SK-N-MC (cell line): Measurements from ENCODE around the gene ATP1A3.
"Not testable (repeated sequence)": the region's sequence is repeated elsewhere in the genome, so short reads cannot be mapped to it uniquely, and the experiment has no call there.

ENCODE experiments used
- DNase-seq: peaks from one replicate; pipeline ENCODE4 v3.0.0-alpha.2; 2011; ENCODE audit warnings: low read depth, low spot score
- H3K27ac ChIP-seq: fragments of 200-600 bp; sonication (generic); 2 replicates; pipeline ENCODE4 v1.5.1; 2016; ENCODE audit warnings: mixed run types
- H3K36me3 ChIP-seq: fragments of 200-600 bp; sonication (generic); 2 replicates; pipeline ENCODE4 v1.6.1; 2017; ENCODE audit warnings: antibody characterized with exemption, low read length, mixed read lengths; ENCODE audit not compliant: insufficient read depth
- H3K4me3 ChIP-seq: fragments of 200-600 bp; sonication (generic); 2 replicates; pipeline ENCODE4 v1.5.1; 2016
- H3K9ac ChIP-seq: fragments of 200-600 bp; sonication (generic); 2 replicates; pipeline ENCODE4 v1.8.0; 2017; ENCODE audit warnings: mixed run types, mixed read lengths; ENCODE audit not compliant: insufficient read length
- H3K9me3 ChIP-seq: fragments of 200-600 bp; sonication (generic); 2 replicates; pipeline ENCODE4 v1.6.1; 2017; ENCODE audit warnings: low read depth, mild to moderate bottlenecking, antibody characterized with exemption, low read length, moderate library complexity, mixed read lengths
- EZH2 ChIP-seq: fragments of 200-600 bp; sonication (generic); IDR thresholded peaks from one replicate; pipeline ENCODE4 v1.6.1; 2017; ENCODE audit warnings: antibody characterized with exemption
- FOXP2 ChIP-seq: optimal IDR thresholded peaks from 2 replicates; pipeline ENCODE3; 2011; ENCODE audit warnings: mild to moderate bottlenecking, moderate library complexity; ENCODE audit not compliant: insufficient read depth; ENCODE audit errors: extremely low read length, control extremely low read depth
- POLR2AphosphoS5 ChIP-seq: IDR thresholded peaks from 2 replicates; pipeline ENCODE4 v1.6.1; 2012; ENCODE audit warnings: mild to moderate bottlenecking, low read depth, low read length, borderline replicate concordance

The ATP1A3 gene

GRCh38 chr19:41999071-41999877 is 5.2 kb upstream of the ATP1A3 start:
- TF ChIP-seq POLR2AphosphoS5 (no peak), FOXP2 (no peak), EZH2 (no peak)
- Histone ChIP-seq H3K27ac (no peak overlapping the region), H3K9ac (no peak overlapping the region), H3K4me3 (no peak overlapping the region), H3K36me3 (no peaks in the 10 kb centered on the region), H3K9me3 (no peaks in the 10 kb centered on the region)
- no peak for DNase-seq

GRCh38 chr19:41998246-41999020 is 4.4 kb upstream of the ATP1A3 start:
- H3K4me3 ChIP-seq: peak overlapping the region; percentile 49
- no peaks in the 10 kb centered on the region for H3K9me3 ChIP-seq
- no peak for DNase-seq
- no peak for TF ChIP-seq EZH2
- no peak for TF ChIP-seq FOXP2
- no peak for TF ChIP-seq POLR2AphosphoS5
- H3K9ac ChIP-seq: no peak overlapping the region
- no peaks in the 10 kb centered on the region for H3K36me3 ChIP-seq
- H3K27ac ChIP-seq: no peak overlapping the region

GRCh38 chr19:41997851-41998229 is 3.8 kb upstream of the ATP1A3 start:
- H3K4me3 ChIP-seq: peak overlapping the region; percentile 49
- DNase-seq: no peak

GRCh38 chr19:41997121-41997850 is 3.3 kb upstream of the ATP1A3 start:
- H3K9ac ChIP-seq: no peak overlapping the region
- no peak for DNase-seq

More at GRCh38 chr19:41997851-41998229, 3.8 kb upstream of the ATP1A3 start:
- Histone ChIP-seq H3K36me3 (no peaks in the 10 kb centered on the region), H3K9ac (no peak overlapping the region), H3K9me3 (no peaks in the 10 kb centered on the region), H3K27ac (no peak overlapping the region)
- TF ChIP-seq POLR2AphosphoS5: no peak
- TF ChIP-seq FOXP2: no peak
- no peak for TF ChIP-seq EZH2

GRCh38 chr19:41995959-41996797 is 2.1 kb upstream of the ATP1A3 start:
- TF ChIP-seq FOXP2 (no peak), EZH2 (no peak), POLR2AphosphoS5 (no peak)
- no peak overlapping the region for H3K27ac ChIP-seq
- no peaks in the 10 kb centered on the region for H3K36me3 ChIP-seq
- no peaks in the 10 kb centered on the region for H3K9me3 ChIP-seq
- DNase-seq: no peak
- H3K9ac ChIP-seq: no peak overlapping the region
- no peak overlapping the region for H3K4me3 ChIP-seq

More at GRCh38 chr19:41997121-41997850, 3.3 kb upstream of the ATP1A3 start:
- Histone ChIP-seq H3K9me3 (no peaks in the 10 kb centered on the region), H3K36me3 (no peaks in the 10 kb centered on the region), H3K27ac (no peak overlapping the region), H3K4me3 (no peak overlapping the region)
- TF ChIP-seq EZH2 (no peak), POLR2AphosphoS5 (no peak), FOXP2 (no peak)

- no peak for TF ChIP-seq FOXP2
- no peak for TF ChIP-seq EZH2
- TF ChIP-seq POLR2AphosphoS5: no peak
- H3K9ac ChIP-seq: no peak overlapping the region
- no peak for DNase-seq
Observed at GRCh38 chr19:41994994-41995958, 1.2 kb upstream of the ATP1A3 start.

GRCh38 chr19:41994521-41994971 is 516 bp upstream of the ATP1A3 start:
- no peaks in the 10 kb centered on the region for H3K36me3 ChIP-seq
- H3K9me3 ChIP-seq: no peaks in the 10 kb centered on the region
- H3K9ac ChIP-seq: no peak overlapping the region
- no peak for DNase-seq
- H3K4me3 ChIP-seq: peak overlapping the region; percentile 85; the same call in 1 of the 2 replicates
- no peak overlapping the region for H3K27ac ChIP-seq
- TF ChIP-seq FOXP2: no peak
- no peak for TF ChIP-seq POLR2AphosphoS5
- no peak for TF ChIP-seq EZH2

More at GRCh38 chr19:41994994-41995958, 1.2 kb upstream of the ATP1A3 start:
- Histone ChIP-seq H3K9me3 (no peaks in the 10 kb centered on the region), H3K27ac (no peak overlapping the region), H3K4me3 (no peak overlapping the region), H3K36me3 (no peaks in the 10 kb centered on the region)

GRCh38 chr19:41991925-41992569 is 2.0 kb downstream of the ATP1A3 start:
- not testable (repeated sequence) for H3K4me3 ChIP-seq, H3K9me3 ChIP-seq, DNase-seq, H3K27ac ChIP-seq, H3K9ac ChIP-seq, H3K36me3 ChIP-seq
